ENCODE results near the gene LRRC8A.
"Not testable (repeated sequence)": the region's sequence is repeated elsewhere in the genome, so short reads cannot be mapped to it uniquely, and the experiment has no call there.

LRRC8A gene

GRCh38 chr9:128947527-128948301, 65.8 kb downstream of the LRRC8A start, which contains the start of the genes DOLK and NUP188:
Gene DOLK (minus strand): TSS chr9:128947603. CDS start chr9:128947303, 300 bp downstream.
Gene NUP188 (plus strand): TSS chr9:128947699. CDS start chr9:128947720, 21 bp downstream.
- H3K4me1 ChIP-seq (ENCODE audit: insufficient read depth, low read length) = peaks cover 14% of the 10 kb centered on the region
- no peaks in the 10 kb centered on the region for H3K27me3 ChIP-seq (ENCODE audit: control insufficient read depth in 1 of 2, insufficient read depth in 2 of 2, low read length in 2 of 2)
- peaks cover 2% of the 10 kb centered on the region for H3K36me3 ChIP-seq (ENCODE audit: insufficient read depth, low read length)
- peak within 1 kb of the TSS; percentile 93 for H3K27ac ChIP-seq (ENCODE audit: low read depth, low read length)
- H3K4me3 ChIP-seq (ENCODE audit: low read depth in 1 of 2, low read length in 2 of 2) = peak within 1 kb of the TSS; percentile 66 to 81
- no peaks in the 10 kb centered on the region for H3K9me3 ChIP-seq (ENCODE audit: low read length)
- H3K9ac ChIP-seq (ENCODE audit: low read length) = peak within 1 kb of the TSS; percentile 85

GRCh38 chr9:128961403-128961802, 79.5 kb downstream of the LRRC8A start:
- H3K27me3 ChIP-seq (ENCODE audit: control insufficient read depth in 1 of 2, insufficient read depth in 2 of 2, low read length in 2 of 2); H3K9me3 ChIP-seq (ENCODE audit: low read length); H3K4me3 ChIP-seq (ENCODE audit: low read depth in 1 of 2, low read length in 2 of 2); H3K9ac ChIP-seq (ENCODE audit: low read length); H3K27ac ChIP-seq (ENCODE audit: low read depth, low read length); H3K4me1 ChIP-seq (ENCODE audit: insufficient read depth, low read length): not testable (repeated sequence)
- peaks cover 21% of the 10 kb centered on the region for H3K36me3 ChIP-seq (ENCODE audit: insufficient read depth, low read length)
